Measurements from ENCODE around the gene TCEAL1. TPM values are rescaled to one million over a fixed set of nuclear protein-coding genes. Genes with fewer than 3 reads are reported as not detected.
"Not testable (repeated sequence)": the region's sequence is repeated elsewhere in the genome, so short reads cannot be mapped to it uniquely, and the experiment has no call there.

TCEAL1 gene
- total RNA-seq, 4 donors from 2014 or later: 32.8 to 70.3 (median 51.7) TPM

DNA sequence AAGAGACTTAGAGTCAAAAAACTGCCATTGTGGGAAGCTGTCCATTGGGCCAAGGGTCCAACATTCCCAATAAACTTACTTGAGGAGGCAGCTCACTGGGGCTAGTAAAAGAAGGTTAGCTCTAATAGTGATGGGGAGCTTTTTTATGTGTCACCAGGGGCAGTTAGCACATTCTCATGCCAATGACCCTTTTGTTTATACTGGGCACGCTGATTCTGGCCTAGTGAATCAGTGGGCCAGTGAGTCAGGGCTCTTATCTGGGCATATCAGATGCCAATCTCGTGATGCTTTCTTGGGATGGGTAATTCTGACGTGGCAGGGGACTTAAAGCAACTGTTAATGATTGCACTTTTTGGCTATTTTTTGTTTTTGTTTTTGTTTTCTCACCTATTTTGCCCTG is 27.8 kb downstream of the TCEAL1 start:
- no peak for ATAC-seq (ENCODE audit: low FRiP score)
- no peak for DNase-seq (ENCODE audit: low spot score)
- TF ChIP-seq, protein P1, sequence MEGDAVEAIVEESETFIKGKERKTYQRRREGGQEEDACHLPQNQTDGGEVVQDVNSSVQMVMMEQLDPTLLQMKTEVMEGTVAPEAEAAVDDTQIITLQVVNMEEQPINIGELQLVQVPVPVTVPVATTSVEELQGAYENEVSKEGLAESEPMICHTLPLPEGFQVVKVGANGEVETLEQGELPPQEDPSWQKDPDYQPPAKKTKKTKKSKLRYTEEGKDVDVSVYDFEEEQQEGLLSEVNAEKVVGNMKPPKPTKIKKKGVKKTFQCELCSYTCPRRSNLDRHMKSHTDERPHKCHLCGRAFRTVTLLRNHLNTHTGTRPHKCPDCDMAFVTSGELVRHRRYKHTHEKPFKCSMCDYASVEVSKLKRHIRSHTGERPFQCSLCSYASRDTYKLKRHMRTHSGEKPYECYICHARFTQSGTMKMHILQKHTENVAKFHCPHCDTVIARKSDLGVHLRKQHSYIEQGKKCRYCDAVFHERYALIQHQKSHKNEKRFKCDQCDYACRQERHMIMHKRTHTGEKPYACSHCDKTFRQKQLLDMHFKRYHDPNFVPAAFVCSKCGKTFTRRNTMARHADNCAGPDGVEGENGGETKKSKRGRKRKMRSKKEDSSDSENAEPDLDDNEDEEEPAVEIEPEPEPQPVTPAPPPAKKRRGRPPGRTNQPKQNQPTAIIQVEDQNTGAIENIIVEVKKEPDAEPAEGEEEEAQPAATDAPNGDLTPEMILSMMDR (IDR thresholded peaks at IDR 0.05): no peak

GRCh38 chrX:103657066-103657465 is 28.3 kb downstream of the TCEAL1 start:
- DNase-seq (ENCODE audit: low spot score); ATAC-seq (ENCODE audit: low FRiP score): not testable (repeated sequence)

DNA sequence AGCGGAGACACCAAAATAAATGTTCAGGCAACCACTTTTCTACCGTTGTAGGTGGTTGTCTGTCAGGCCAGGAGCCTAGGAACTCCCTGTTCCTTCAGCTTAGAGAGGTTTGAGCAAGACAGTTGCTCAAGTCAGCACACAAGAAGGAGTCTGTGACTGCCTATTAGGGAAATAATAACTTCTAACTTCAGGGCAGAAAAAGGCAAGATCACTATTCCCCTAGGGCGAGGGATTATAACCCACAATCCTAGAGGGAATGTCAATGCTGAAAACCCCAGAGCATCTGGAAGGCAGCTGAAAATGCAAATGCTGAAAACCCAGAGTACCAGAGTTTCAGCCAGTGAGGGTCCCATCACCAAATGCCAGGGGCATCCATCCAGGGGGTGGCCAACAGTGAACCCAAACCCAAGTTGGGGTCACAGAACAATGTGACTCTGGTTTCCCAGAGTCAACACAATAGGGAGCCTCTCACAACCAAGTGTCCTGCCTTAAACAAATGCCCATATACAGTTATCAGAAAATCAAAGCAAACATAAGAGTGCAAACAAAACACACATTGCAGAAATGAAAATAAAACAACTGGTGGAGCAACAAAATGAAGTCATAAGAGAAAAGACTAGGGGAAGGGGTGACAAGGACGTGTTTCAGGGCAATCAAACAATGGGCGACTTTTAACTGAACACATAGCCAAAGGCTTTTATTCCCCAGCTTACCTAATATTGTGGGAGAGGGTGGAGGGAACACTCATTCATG is 30.1 kb downstream of the TCEAL1 start:
- TF ChIP-seq, protein P1 (IDR thresholded peaks at IDR 0.05): no peak
- ATAC-seq (ENCODE audit: low FRiP score): no peak

GRCh38 chrX:103659460-103659859 is 30.7 kb downstream of the TCEAL1 start:
- ATAC-seq (ENCODE audit: low FRiP score); DNase-seq (ENCODE audit: low spot score): not testable (repeated sequence)

More for the DNA sequence above, 30.1 kb downstream of the TCEAL1 start:
- no peak for DNase-seq (ENCODE audit: low spot score)

- DNase-seq (ENCODE audit: low spot score) (no peak), ATAC-seq (ENCODE audit: low FRiP score) (no peak)
- TF ChIP-seq, protein P1 (IDR thresholded peaks at IDR 0.05): no peak
These were observed 35.4 kb downstream of the TCEAL1 start for GRCh38 chrX:103663981-103664762.

GRCh38 chrX:103666202-103667107 is 37.7 kb downstream of the TCEAL1 start:
- ATAC-seq (ENCODE audit: low FRiP score) (no peak), DNase-seq (ENCODE audit: low spot score) (no peak)
- TF ChIP-seq, protein P1 (IDR thresholded peaks at IDR 0.05): no peak

- no peak for DNase-seq (ENCODE audit: low spot score)
- ATAC-seq (ENCODE audit: low FRiP score): no peak
- TF ChIP-seq, protein P1 (IDR thresholded peaks at IDR 0.05): no peak
These were observed 41.0 kb downstream of the TCEAL1 start for GRCh38 chrX:103669745-103670144.

Data from omental fat pad (tissue), 4 donors.